ENCODE results near the gene CSK.

- TF ChIP-seq CTCF (conservative IDR thresholded peaks at IDR 0.05; ENCODE audit: low read length) = no peak
- no peak for TF ChIP-seq EZH2phosphoT487 (IDR thresholded peaks at IDR 0.05; ENCODE audit: borderline replicate concordance, low read depth, low read length)
These were observed 10.5 kb downstream of the CSK start for GRCh38 chr15:74792227-74793016.

Data from OCI-LY7 (cell line).